Neural progenitor cell (in vitro differentiated cells): ENCODE results near the gene AMMECR1. TPM values are rescaled to one million over a fixed set of nuclear protein-coding genes. Genes with fewer than 3 reads are reported as not detected.

Source experiments
- DNase-seq: peaks from one replicate; pipeline ENCODE4 v3.0.0-alpha.2; 2016; ENCODE audit warnings: low spot score
- H2AFZ ChIP-seq: fragments of 200-600 bp; sonication (generic); replicated peaks from 2 replicates; pipeline ENCODE4 v1.6.1; 2016; ENCODE audit warnings: antibody characterized with exemption
- H3F3A ChIP-seq: fragments of 200-600 bp; sonication (generic); 2 replicates; pipeline ENCODE4 v1.6.1; 2016; ENCODE audit warnings: antibody characterized with exemption, low read depth
- H3K27ac ChIP-seq: fragments of 200-600 bp; sonication (generic); 2 replicates; pipeline ENCODE4 v1.5.1; 2016; ENCODE audit warnings: mild to moderate bottlenecking
- H3K27me3 ChIP-seq: fragments of 200-600 bp; sonication (generic); 2 replicates; pipeline ENCODE4 v1.6.1; 2016; ENCODE audit warnings: mild to moderate bottlenecking, moderate library complexity
- H3K36me3 ChIP-seq: fragments of 200-600 bp; sonication (generic); 2 replicates; pipeline ENCODE4 v1.5.1; 2016
- H3K4me1 ChIP-seq: fragments of 200-600 bp; sonication (generic); 2 replicates; pipeline ENCODE4 v1.6.1; 2016; ENCODE audit warnings: mixed run types
- H3K4me2 ChIP-seq: fragments of 200-600 bp; sonication (generic); 2 replicates; pipeline ENCODE4 v1.6.1; 2016
- H3K4me3 ChIP-seq: fragments of 200-600 bp; sonication (generic); 2 replicates; pipeline ENCODE4 v1.5.1; 2016
- H3K79me2 ChIP-seq: fragments of 200-600 bp; sonication (generic); 2 replicates; pipeline ENCODE4 v1.6.1; 2016; ENCODE audit warnings: low read depth
- H3K9ac ChIP-seq: fragments of 200-600 bp; sonication (generic); 2 replicates; pipeline ENCODE4 v1.6.1; 2016
- H3K9me3 ChIP-seq: fragments of 200-600 bp; sonication (generic); 2 replicates; pipeline ENCODE4 v1.5.1; 2016; ENCODE audit warnings: low read depth
- H4K20me1 ChIP-seq: fragments of 200-600 bp; sonication (generic); 2 replicates; pipeline ENCODE4 v1.6.1; 2016; ENCODE audit warnings: low read depth
- H3K27ac Mint-ChIP-seq: 3 replicates; pipeline ENCODE4 v1.8.0; 2021; ENCODE audit warnings: mixed read lengths
- H3K27me3 Mint-ChIP-seq: 2 replicates; pipeline ENCODE4 v1.8.0; 2022; ENCODE audit warnings: low read depth, mild to moderate bottlenecking, inconsistent platforms, moderate library complexity, mixed read lengths; ENCODE audit not compliant: insufficient read depth
- H3K36me3 Mint-ChIP-seq: 3 replicates; pipeline ENCODE4 v1.8.0; 2021; ENCODE audit warnings: mixed read lengths
- H3K4me1 Mint-ChIP-seq: 3 replicates; pipeline ENCODE4 v1.8.0; 2021; ENCODE audit warnings: mixed read lengths
- H3K4me3 Mint-ChIP-seq: 3 replicates; pipeline ENCODE4 v1.8.0; 2021; ENCODE audit warnings: mild to moderate bottlenecking, moderate library complexity, mixed read lengths
- H3K9me3 Mint-ChIP-seq: 3 replicates; pipeline ENCODE4 v1.8.0; 2020; ENCODE audit warnings: mixed read lengths
- EZH2 ChIP-seq: fragments of 200-600 bp; sonication (generic); IDR thresholded peaks from 2 replicates; pipeline ENCODE4 v1.6.1; 2017; ENCODE audit warnings: antibody characterized with exemption, mild to moderate bottlenecking, moderate library complexity
- EZH2phosphoT487 ChIP-seq: fragments of 200-600 bp; sonication (generic); IDR thresholded peaks from 2 replicates; pipeline ENCODE4 v1.6.1; 2017; ENCODE audit warnings: antibody characterized with exemption
- total RNA-seq: library from RNA; depleted of rRNA; stranded (reverse); fragments of >200 nt; gene quantifications from 2 replicates; pipeline ENCODE4 v1.2.3, GENCODE V29; 2015; ENCODE audit warnings: low replicate concordance
- TF ChIP-seq, protein P1 (sequence below): fragments of 200-600 bp; sonication (generic); IDR thresholded peaks from 2 replicates; pipeline ENCODE4 v1.5.1; 2017; ENCODE audit warnings: antibody characterized with exemption, mild to moderate bottlenecking

The AMMECR1 gene
- total RNA-seq, 1 donor from 2014 or later = 20.3 TPM

DNA sequence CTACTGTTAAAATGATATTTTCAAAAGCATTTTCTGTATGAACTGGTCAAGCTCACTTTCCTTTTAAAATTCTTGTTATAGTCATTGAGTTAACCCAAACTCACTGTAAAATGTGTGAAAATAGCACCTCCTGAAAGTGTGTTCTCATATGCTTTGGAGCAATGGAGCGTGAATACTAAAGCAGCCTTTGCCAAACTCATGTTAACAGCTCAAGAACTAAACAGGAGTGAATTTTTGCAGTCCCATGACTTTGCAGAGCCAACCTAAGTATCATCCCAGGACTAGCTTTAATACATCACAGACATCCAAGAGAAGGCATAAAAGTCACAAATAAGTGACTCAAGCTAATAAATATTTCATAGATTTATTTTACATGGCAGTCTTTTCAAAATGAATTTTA, 2.3 kb downstream of the AMMECR1 start:
- no peaks in the 10 kb centered on the region for H3F3A ChIP-seq
- no peaks in the 10 kb centered on the region for H3K9me3 ChIP-seq
- Mint-ChIP-seq H3K27me3 (peaks cover 3% of the 10 kb centered on the region), H3K4me1 (peaks cover 29% of the 10 kb centered on the region), H3K27ac (no peak overlapping the region), H3K4me3 (peak overlapping the region; percentile 99), H3K36me3 (no peaks in the 10 kb centered on the region), H3K9me3 (no peaks in the 10 kb centered on the region)
- peaks cover 6% of the 10 kb centered on the region for H3K4me1 ChIP-seq
- H3K4me3 ChIP-seq = peak overlapping the region; percentile 78
- no peak overlapping the region for H3K27ac ChIP-seq
- no peak for DNase-seq
- H3K36me3 ChIP-seq = no peaks in the 10 kb centered on the region
- no peak overlapping the region for H2AFZ ChIP-seq
- H3K79me2 ChIP-seq = peaks cover 63% of the 10 kb centered on the region
- peaks cover 7% of the 10 kb centered on the region for H3K27me3 ChIP-seq
- no peak overlapping the region for H3K9ac ChIP-seq
- H4K20me1 ChIP-seq = peaks cover 5% of the 10 kb centered on the region
- H3K4me2 ChIP-seq = peak overlapping the region; percentile 85
- TF ChIP-seq EZH2 (no peak), EZH2phosphoT487 (no peak)
- TF ChIP-seq, protein P1, sequence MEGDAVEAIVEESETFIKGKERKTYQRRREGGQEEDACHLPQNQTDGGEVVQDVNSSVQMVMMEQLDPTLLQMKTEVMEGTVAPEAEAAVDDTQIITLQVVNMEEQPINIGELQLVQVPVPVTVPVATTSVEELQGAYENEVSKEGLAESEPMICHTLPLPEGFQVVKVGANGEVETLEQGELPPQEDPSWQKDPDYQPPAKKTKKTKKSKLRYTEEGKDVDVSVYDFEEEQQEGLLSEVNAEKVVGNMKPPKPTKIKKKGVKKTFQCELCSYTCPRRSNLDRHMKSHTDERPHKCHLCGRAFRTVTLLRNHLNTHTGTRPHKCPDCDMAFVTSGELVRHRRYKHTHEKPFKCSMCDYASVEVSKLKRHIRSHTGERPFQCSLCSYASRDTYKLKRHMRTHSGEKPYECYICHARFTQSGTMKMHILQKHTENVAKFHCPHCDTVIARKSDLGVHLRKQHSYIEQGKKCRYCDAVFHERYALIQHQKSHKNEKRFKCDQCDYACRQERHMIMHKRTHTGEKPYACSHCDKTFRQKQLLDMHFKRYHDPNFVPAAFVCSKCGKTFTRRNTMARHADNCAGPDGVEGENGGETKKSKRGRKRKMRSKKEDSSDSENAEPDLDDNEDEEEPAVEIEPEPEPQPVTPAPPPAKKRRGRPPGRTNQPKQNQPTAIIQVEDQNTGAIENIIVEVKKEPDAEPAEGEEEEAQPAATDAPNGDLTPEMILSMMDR = no peak

DNA sequence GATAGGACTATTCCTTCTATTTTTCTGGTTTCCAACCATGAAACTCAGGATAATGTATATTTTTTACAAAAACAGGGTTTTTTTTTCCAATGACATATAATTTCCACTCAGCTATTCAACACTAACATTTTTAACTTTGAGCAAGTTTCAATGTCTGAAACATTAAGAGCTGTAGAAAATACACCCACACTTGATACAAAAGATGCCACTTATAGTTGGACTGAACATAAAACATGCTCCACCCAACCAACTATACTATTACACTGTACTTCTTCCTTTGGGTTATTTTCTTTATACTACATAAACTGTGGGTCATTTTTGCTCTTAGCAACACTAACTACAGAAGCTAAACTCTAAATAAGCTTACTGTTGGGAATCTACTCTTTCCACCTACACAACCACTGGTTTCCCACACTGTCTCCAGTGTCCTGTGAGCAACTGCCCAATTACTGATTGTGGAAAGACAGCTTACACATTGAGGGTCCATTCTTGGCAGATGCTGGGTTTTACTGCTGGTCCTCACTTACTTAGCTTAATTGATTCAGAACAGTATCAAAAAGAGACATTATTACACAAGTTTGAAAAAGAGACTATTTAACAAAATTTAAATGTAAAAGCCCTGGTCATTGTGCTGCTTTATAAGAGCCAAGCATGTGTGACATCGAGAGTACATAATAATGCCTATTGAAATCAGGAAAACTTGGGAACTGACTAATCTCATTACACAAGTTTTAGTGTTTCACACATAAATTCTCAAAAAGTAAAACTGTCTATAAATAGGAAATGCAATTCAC, 6.3 kb downstream of the AMMECR1 start:
- H2AFZ ChIP-seq = no peak overlapping the region
- H3K79me2 ChIP-seq = peaks cover 75% of the 10 kb centered on the region
- Mint-ChIP-seq H3K4me1 (peaks cover 28% of the 10 kb centered on the region), H3K36me3 (peaks cover 2% of the 10 kb centered on the region), H3K9me3 (no peaks in the 10 kb centered on the region), H3K27me3 (no peaks in the 10 kb centered on the region), H3K27ac (no peak overlapping the region), H3K4me3 (no peak overlapping the region)
- H3K9ac ChIP-seq = no peak overlapping the region
- no peaks in the 10 kb centered on the region for H3K36me3 ChIP-seq
- no peak overlapping the region for H3K4me2 ChIP-seq
- H3K27me3 ChIP-seq = no peaks in the 10 kb centered on the region
- peaks cover 5% of the 10 kb centered on the region for H4K20me1 ChIP-seq
- H3K9me3 ChIP-seq = no peaks in the 10 kb centered on the region
- no peak for TF ChIP-seq EZH2
- no peak overlapping the region for H3K4me3 ChIP-seq
- H3F3A ChIP-seq = no peaks in the 10 kb centered on the region
- DNase-seq = no peak
- H3K27ac ChIP-seq = no peak overlapping the region
- peaks cover 6% of the 10 kb centered on the region for H3K4me1 ChIP-seq

DNA sequence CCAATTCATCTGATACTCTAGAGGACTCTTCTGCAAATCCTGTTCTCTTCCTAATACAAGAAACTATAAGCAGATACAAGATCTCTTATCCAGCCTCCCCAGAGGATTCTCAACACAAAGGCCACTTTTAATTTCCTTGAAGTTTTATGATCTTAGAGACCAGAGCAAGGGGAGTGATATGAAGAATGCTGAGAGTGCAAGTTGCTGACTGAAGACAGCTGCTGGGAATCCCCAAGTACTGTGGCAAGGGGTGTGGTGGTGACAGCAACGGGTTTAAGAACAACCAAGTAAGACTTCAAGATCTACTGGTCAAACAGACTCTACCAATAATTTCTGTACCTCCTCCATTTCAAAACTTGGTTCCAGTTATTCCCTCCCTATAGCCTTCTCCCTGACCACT, 7.0 kb downstream of the AMMECR1 start:
- no peak overlapping the region for H3K27ac Mint-ChIP-seq
- no peak for TF ChIP-seq EZH2phosphoT487
- TF ChIP-seq EZH2 = no peak
- TF ChIP-seq, protein P1 = no peak

More for the DNA sequence above, 7.0 kb downstream of the AMMECR1 start:
- H3K36me3 Mint-ChIP-seq = peaks cover 2% of the 10 kb centered on the region
- H3F3A ChIP-seq = no peaks in the 10 kb centered on the region
- H3K79me2 ChIP-seq = peaks cover 68% of the 10 kb centered on the region
- H2AFZ ChIP-seq = no peak overlapping the region
- no peaks in the 10 kb centered on the region for H3K27me3 ChIP-seq
- no peak overlapping the region for H3K4me2 ChIP-seq
- H3K4me1 ChIP-seq = peaks cover 3% of the 10 kb centered on the region
- H3K9me3 Mint-ChIP-seq = no peaks in the 10 kb centered on the region
- no peak overlapping the region for H3K9ac ChIP-seq
- H3K9me3 ChIP-seq = no peaks in the 10 kb centered on the region
- no peak overlapping the region for H3K4me3 Mint-ChIP-seq
- H3K27me3 Mint-ChIP-seq = no peaks in the 10 kb centered on the region
- DNase-seq = no peak
- no peaks in the 10 kb centered on the region for H4K20me1 ChIP-seq
- no peaks in the 10 kb centered on the region for H3K36me3 ChIP-seq
- H3K27ac ChIP-seq = no peak overlapping the region
- H3K4me1 Mint-ChIP-seq = peaks cover 21% of the 10 kb centered on the region
- no peak overlapping the region for H3K4me3 ChIP-seq
